Stimulated activated CD8-positive, alpha-beta memory T cell treated with anti-CD3 and anti-CD28 coated beads, Interleukin-12 subunit alpha, Interleukin-12 subunit beta, amount 100 ng/mL, for 1 hour (primary cell): Measurements from ENCODE around the gene NXPE4.

Source experiments
- DNase-seq: peaks from one replicate; pipeline ENCODE4 v3.0.0-alpha.2; 2020; ENCODE audit warnings: low read depth

Gene NXPE4

GRCh38 chr11:114559425-114560310 is 35.9 kb downstream of the NXPE4 start, which contains the start of gene NXPE1:
TSS of gene NXPE1 (minus strand) at chr11:114559881. CDS start at chr11:114551201, 8,680 bp downstream.
- DNase-seq = no peak

DNA sequence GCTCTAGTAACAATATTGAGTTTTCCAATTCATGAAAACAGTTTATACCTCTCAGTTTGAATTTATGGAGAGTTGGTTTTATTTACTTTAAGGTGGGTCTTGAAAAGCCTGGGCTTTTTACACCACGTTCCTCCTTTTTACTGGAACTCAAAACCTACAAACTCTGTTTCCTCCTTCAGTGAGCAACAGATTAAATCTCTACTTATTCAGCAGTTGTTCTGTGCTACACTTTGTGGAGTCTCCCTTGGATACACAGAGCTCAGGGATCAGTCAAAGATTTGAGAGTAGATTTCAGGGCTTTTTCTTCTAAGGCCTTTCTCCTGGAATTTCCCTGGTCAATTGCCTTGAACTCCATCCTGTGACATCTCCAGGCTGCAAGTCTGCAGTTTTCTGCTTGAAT is 39.5 kb downstream of the NXPE4 start:
- DNase-seq = no peak

GRCh38 chr11:114553642-114554041 is 41.9 kb downstream of the NXPE4 start:
- no peak for DNase-seq

DNA sequence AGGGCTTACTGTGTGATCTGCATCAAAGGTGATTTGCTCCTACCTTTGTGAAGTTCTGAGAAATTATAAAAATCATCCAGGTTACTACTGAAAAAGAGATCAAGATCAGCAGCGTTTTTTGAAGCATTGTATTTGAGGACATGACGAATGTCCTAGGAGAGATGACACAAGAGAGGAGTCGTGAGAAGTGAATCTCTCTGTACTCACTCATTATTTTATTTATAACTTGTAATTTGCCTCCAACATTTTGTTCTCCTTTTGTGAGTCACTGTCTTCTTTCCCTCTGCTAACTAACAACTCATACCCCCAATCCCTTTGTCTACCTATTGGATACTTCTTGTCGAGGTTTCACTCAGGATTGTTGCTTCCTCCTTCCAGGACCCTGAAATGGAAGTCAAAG is 44.5 kb downstream of the NXPE4 start:
- no peak for DNase-seq

DNA sequence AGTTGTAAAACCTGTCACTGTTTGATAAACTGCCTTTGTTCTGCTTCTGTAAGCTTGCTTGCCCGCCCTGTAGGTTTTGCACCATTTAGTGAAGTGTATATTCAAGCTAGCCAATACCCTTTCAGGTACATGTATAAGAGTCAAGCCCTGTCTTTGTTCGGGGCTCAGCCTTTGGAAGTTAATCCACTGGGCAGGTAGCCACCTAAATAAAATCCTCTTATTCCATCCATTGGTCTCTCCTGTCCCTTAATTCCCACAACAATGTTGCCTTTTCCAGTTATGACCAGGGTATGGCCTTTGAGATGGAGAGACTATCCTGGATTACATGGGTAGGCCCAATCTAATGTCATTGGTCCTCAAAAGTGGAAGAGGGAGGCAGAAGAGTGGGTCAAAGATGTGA is 69.9 kb downstream of the NXPE4 start:
- DNase-seq = no peak

GRCh38 chr11:114524122-114524521 is 71.5 kb downstream of the NXPE4 start:
- no peak for DNase-seq

GRCh38 chr11:114522818-114523217 is 72.8 kb downstream of the NXPE4 start:
- no peak for DNase-seq
